ENCODE results near the gene PSENEN.

DNA sequence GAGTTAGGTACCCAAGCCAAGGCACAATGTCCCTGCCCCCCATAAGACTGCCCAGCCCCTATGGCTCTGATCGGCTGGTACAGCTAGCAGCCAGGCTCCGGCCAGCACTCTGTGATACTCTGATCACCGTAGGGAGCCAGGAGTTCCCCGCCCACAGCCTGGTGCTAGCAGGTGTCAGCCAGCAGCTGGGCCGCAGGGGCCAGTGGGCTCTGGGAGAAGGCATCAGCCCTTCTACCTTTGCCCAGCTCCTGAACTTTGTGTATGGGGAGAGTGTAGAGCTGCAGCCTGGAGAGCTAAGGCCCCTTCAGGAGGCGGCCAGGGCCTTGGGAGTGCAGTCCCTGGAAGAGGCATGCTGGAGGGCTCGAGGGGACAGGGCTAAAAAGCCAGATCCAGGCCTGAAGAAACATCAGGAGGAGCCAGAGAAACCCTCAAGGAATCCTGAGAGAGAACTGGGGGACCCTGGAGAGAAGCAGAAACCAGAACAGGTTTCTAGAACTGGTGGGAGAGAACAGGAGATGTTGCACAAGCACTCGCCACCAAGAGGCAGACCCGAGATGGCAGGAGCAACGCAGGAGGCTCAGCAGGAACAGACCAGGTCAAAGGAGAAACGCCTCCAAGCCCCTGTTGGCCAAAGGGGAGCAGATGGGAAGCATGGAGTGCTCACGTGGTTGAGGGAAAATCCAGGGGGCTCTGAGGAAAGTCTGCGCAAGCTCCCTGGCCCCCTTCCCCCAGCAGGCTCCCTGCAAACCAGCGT lies 30.7 kb upstream of the PSENEN start:
- TF ChIP-seq, protein P1, sequence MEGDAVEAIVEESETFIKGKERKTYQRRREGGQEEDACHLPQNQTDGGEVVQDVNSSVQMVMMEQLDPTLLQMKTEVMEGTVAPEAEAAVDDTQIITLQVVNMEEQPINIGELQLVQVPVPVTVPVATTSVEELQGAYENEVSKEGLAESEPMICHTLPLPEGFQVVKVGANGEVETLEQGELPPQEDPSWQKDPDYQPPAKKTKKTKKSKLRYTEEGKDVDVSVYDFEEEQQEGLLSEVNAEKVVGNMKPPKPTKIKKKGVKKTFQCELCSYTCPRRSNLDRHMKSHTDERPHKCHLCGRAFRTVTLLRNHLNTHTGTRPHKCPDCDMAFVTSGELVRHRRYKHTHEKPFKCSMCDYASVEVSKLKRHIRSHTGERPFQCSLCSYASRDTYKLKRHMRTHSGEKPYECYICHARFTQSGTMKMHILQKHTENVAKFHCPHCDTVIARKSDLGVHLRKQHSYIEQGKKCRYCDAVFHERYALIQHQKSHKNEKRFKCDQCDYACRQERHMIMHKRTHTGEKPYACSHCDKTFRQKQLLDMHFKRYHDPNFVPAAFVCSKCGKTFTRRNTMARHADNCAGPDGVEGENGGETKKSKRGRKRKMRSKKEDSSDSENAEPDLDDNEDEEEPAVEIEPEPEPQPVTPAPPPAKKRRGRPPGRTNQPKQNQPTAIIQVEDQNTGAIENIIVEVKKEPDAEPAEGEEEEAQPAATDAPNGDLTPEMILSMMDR (IDR thresholded peaks at IDR 0.05): 0 out of 2 replicates have a peak, but pooled peaks have one; percentile 4
- TF ChIP-seq ZFX (IDR thresholded peaks at IDR 0.05; ENCODE audit: borderline replicate concordance): no peak
